AG04450 (cell line): Measurements from ENCODE around the gene NAA80. TPM values are rescaled to one million over a fixed set of nuclear protein-coding genes. Genes with fewer than 3 reads are reported as not detected.
A peak's percentile ranks its signal among the peaks of the same experiment; 100 is the strongest.

Experiments
- CTCF ChIA-PET: fragments of 300-600, 350-600 bp; formaldehyde crosslinking; extraction: SDS; loops from one replicate; lab custom pipeline; 2022; ENCODE audit warnings: antibody characterized with exemption, inconsistent platforms; lab: Charles Lee
- POLR2A ChIA-PET: fragments of 350-600 bp; formaldehyde crosslinking; extraction: SDS; loops from one replicate; lab custom pipeline; 2021; ENCODE audit warnings: antibody characterized with exemption, inconsistent platforms; lab: Yijun Ruan, JAX
- DNase-seq: peaks from one replicate; pipeline ENCODE4 v3.0.0-alpha.2; 2011; ENCODE audit warnings: low read depth, low spot score
- H3K27ac ChIP-seq: one replicate; pipeline ENCODE4 v1.5.1; 2012; ENCODE audit warnings: low read depth, low read length, control low read depth
- H3K27me3 ChIP-seq: one replicate; pipeline ENCODE4 v1.6.0; 2012; ENCODE audit warnings: low read length; ENCODE audit not compliant: control insufficient read depth, insufficient read depth
- H3K4me3 ChIP-seq: 2 replicates; pipeline ENCODE4 v1.5.1; 2011; ENCODE audit warnings: mild to moderate bottlenecking, low read depth, low read length, control low read depth
- H3K9me3 ChIP-seq: 2 replicates; pipeline ENCODE4 v1.5.1; 2012; ENCODE audit warnings: low read length; ENCODE audit not compliant: control insufficient read depth, insufficient read depth
- polyA plus RNA-seq: library from polyadenylated mRNA; depleted of rRNA; stranded (reverse); fragments of >200 nt; gene quantifications from 2 replicates; pipeline ENCODE4 v1.2.3, GENCODE V29; 2011
- TF ChIP-seq, protein P1 (sequence below): IDR thresholded peaks from 2 replicates; pipeline ENCODE4 v1.5.1; 2011; ENCODE audit warnings: low read depth, low read length, control low read depth, inconsistent platforms

Gene NAA80
- polyA plus RNA-seq, 1 experiment = 2.0 TPM

DNA sequence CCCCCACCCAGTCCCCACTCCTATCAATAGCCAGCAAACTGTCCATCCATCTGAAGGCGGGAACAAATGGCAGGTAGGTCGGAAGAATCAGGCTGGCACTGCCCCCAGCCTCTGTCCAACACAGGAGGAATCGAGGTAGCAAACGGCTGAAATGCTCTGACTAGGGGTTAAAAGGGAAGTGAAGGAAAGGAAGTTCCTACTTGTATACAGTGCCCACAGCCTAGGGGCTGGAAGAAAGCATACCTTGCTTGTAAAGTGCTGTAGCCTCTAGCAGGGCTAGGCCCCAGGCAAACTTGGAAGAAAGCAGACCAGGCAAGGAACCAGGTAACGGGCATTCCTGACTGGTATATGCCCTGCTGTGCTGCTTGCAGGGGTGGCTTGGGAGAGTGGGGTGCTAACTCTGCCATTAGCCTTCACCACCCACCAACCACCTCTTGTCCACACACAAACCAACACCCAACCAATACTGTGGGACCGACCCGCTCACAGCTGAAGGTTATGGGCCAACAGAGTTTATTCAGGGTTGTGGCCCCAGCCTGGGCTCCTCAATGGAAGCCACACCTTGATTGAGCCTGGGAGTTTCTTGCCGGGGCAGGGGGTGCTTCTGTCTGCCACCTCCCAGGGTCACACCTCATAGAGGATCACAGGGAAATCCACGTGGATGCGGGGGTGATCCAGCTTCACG lies 26.4 kb upstream of the NAA80 start:
- no peak for DNase-seq
- ChIA-PET CTCF (interaction anchor here (0.6 to 1.9 kb wide), 6 partner anchors 20 to 624 kb away, joined by 3 to 15 read pairs (median 8); partner anchors contain the start of genes HYAL3 and NAA80), POLR2A (no interaction called here)
- no peaks in the 10 kb centered on the region for H3K27me3 ChIP-seq
- no peaks in the 10 kb centered on the region; the same call in 1 of the 2 replicates for H3K9me3 ChIP-seq
- no peak overlapping the region for H3K27ac ChIP-seq
- TF ChIP-seq, protein P1, sequence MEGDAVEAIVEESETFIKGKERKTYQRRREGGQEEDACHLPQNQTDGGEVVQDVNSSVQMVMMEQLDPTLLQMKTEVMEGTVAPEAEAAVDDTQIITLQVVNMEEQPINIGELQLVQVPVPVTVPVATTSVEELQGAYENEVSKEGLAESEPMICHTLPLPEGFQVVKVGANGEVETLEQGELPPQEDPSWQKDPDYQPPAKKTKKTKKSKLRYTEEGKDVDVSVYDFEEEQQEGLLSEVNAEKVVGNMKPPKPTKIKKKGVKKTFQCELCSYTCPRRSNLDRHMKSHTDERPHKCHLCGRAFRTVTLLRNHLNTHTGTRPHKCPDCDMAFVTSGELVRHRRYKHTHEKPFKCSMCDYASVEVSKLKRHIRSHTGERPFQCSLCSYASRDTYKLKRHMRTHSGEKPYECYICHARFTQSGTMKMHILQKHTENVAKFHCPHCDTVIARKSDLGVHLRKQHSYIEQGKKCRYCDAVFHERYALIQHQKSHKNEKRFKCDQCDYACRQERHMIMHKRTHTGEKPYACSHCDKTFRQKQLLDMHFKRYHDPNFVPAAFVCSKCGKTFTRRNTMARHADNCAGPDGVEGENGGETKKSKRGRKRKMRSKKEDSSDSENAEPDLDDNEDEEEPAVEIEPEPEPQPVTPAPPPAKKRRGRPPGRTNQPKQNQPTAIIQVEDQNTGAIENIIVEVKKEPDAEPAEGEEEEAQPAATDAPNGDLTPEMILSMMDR = no peak
- H3K4me3 ChIP-seq = no peak overlapping the region

DNA sequence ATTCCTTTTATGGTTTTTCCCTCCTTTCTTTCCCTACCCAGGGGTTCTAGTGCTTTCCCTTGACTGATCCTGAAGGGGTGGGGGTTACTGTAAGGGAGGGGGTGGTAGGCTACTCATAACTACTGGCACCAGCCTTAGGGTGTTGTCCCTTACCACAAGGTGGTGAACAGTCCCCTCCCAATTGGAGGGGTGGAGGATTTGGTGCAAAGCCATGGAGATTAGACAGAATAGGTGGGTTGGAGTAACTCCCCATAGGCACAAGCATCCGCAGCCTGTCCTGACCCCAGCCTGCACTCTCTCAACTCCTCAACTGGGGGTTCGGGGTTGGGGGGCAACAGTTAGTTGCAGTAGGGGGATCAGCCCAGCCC lies 25.9 kb upstream of the NAA80 start:
- Histone ChIP-seq H3K27ac (no peak overlapping the region), H3K27me3 (no peaks in the 10 kb centered on the region), H3K4me3 (no peak overlapping the region), H3K9me3 (no peaks in the 10 kb centered on the region; the same call in 1 of the 2 replicates)
- no peak for DNase-seq
- CTCF ChIA-PET = interaction anchor here (0.6 to 1.9 kb wide), 11 partner anchors 9 to 625 kb away, joined by 3 to 15 read pairs (median 8); partner anchors contain the start of genes HYAL3 and NAA80
- POLR2A ChIA-PET = no interaction called here
- TF ChIP-seq, protein P1 = no peak

DNA sequence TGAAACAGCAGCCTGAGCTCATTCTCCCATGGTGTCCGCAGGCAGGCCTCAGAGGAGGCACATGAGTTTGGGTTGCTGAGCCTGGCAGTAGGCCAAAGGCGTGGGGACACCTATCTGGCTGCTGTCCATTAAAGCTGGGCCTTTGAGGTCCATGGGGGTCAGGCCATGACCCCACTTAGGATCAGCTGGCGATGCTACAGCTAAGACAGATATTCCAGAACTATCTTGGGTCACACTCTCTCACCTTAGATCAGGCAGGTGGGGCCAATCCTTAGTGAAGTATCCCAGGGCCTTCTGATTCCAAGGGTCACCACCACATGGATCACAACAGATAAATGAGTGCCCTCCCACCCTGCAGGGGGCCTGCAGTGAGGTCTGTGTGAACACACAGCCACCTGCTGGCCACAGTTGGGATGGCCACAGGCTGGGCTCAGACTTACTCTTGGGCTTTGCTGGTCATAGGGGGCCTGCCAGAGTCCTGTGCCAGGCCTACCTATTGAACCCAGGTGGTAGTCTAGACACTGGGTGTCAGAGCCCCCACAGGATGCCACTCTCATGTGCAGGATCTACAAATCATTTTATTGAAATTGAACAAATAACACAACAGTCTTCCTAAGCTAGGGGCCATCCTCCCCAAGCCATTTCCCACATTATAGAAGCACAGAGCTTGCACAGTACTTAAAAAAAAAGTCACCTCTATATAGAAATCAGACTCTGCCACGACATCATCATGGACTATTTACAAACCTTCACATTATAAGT lies 25.3 kb upstream of the NAA80 start:
- ChIA-PET POLR2A (interaction anchor here (0.6 to 1.0 kb wide), 4 partner anchors 9 to 89 kb away, joined by 3 to 4 read pairs (median 3); no protein-coding TSS in a partner anchor), CTCF (interaction anchor here (0.6 to 1.9 kb wide), 14 partner anchors 9 to 625 kb away, joined by 3 to 15 read pairs (median 8); partner anchors contain the start of genes HYAL3, NAA80 and RASSF1)
- Histone ChIP-seq H3K9me3 (no peaks in the 10 kb centered on the region; the same call in 1 of the 2 replicates), H3K27me3 (no peaks in the 10 kb centered on the region), H3K4me3 (no peak overlapping the region), H3K27ac (no peak overlapping the region)
- DNase-seq = peak; percentile 42
- TF ChIP-seq, protein P1 = peak; percentile 83

DNA sequence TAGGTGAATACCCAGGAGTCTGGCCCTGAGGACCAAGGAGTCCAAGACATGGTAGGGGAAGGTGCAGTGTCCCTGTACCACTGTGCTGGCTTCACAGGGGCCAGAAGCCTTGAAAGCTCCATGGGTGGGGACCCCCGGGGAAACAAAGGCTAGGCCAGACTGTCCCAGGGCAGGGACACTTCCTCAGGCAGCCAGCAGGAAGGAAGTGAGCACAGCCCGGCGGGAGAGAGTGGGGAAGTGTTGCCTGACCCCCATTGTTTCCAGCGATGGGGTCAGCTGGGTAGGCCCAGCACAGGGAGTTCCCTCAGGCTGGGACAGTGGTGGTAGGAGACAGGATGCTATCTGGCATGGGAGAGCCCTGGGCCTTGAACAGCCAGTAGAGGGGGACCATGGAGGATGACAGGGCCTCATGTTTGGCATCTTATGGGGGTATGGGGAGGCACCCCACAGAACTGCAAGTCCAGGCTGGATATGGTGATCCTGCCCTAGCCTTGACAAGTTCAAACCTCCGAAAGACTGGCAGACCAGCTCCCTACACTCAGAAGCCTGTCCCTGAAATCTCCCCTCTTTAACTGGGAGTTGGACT lies 24.5 kb upstream of the NAA80 start:
- ChIA-PET CTCF (interaction anchor here (0.6 to 1.9 kb wide), 10 partner anchors 13 to 130 kb away, joined by 3 to 15 read pairs (median 8); partner anchors contain the start of genes HYAL3, NAA80 and RASSF1), POLR2A (interaction anchor here (0.6 to 1.0 kb wide), 3 partner anchors 10 to 88 kb away, joined by 3 to 4 read pairs (median 3); no protein-coding TSS in a partner anchor)
- H3K27me3 ChIP-seq = no peaks in the 10 kb centered on the region
- DNase-seq = no peak
- no peak overlapping the region for H3K27ac ChIP-seq
- TF ChIP-seq, protein P1 = no peak
- no peaks in the 10 kb centered on the region; the same call in 1 of the 2 replicates for H3K9me3 ChIP-seq
- no peak overlapping the region for H3K4me3 ChIP-seq
